SK-N-SH (cell line): Measurements from ENCODE around the gene ZNF267. TPM values are rescaled to one million over a fixed set of nuclear protein-coding genes. Genes with fewer than 3 reads are reported as not detected.

Experiments
- CTCF ChIA-PET: fragments of 300-600, 350-600 bp; formaldehyde crosslinking; extraction: SDS; loops from one replicate; lab custom pipeline; 2021; lab: Yijun Ruan, JAX
- POLR2A ChIA-PET: fragments of 350-600 bp; sonication (Branson Sonifier 250); formaldehyde crosslinking; extraction: SDS; loops from one replicate; lab custom pipeline; 2020; ENCODE audit warnings: antibody characterized with exemption, inconsistent platforms; lab: Yijun Ruan, JAX
- DNase-seq: peaks from one replicate; pipeline ENCODE4 v3.0.0; 2012
- H2AFZ ChIP-seq: fragments of 200-600 bp; sonication (generic); 2 replicates; pipeline ENCODE4 v1.8.1; 2016; ENCODE audit warnings: antibody characterized with exemption, mild to moderate bottlenecking, low read depth
- H3F3A ChIP-seq: fragments of 200-600 bp; sonication (generic); replicated peaks from 2 replicates; pipeline ENCODE3; 2016; ENCODE audit warnings: antibody characterized with exemption, mild to moderate bottlenecking; ENCODE audit not compliant: insufficient read depth
- H3K27ac ChIP-seq, 2 experiments: fragments of 200-500 bp in 1 of 2; fragments of 200-600 bp in 1 of 2; sonication (Bioruptor generic) in 1 of 2; sonication (generic), shearing (Covaris generic) in 1 of 2; 2 replicates each; pipeline versions ENCODE4 v1.5.1 to v1.6.1; 2014 to 2016; ENCODE audit warnings: low read depth in 2 of 2, inconsistent platforms in 1 of 2, low read length in 1 of 2, mild to moderate bottlenecking in 1 of 2, mixed read lengths in 1 of 2
- H3K27me3 ChIP-seq: fragments of 200-600 bp; sonication (generic), shearing (Covaris generic); 2 replicates; pipeline ENCODE4 v1.6.1; 2016; ENCODE audit warnings: mixed run types; ENCODE audit not compliant: insufficient read depth
- H3K36me3 ChIP-seq, 2 experiments: fragments of 200-500 bp in 1 of 2; fragments of 200-600 bp in 1 of 2; sonication (Bioruptor generic) in 1 of 2; sonication (generic) in 1 of 2; replicated peaks in 1 of 2; 2 replicates each; pipeline versions ENCODE3 to v1.5.1; 2014 to 2016; ENCODE audit warnings: low read length in 1 of 2, mild to moderate bottlenecking in 1 of 2; ENCODE audit not compliant: insufficient read depth in 2 of 2, control insufficient read depth in 1 of 2
- H3K4me1 ChIP-seq, 2 experiments: fragments of 200-500 bp in 1 of 2; fragments of 200-600 bp in 1 of 2; sonication (Bioruptor generic) in 1 of 2; sonication (generic), shearing (Covaris generic) in 1 of 2; 2 replicates each; pipeline versions ENCODE4 v1.5.1 to v1.6.1; 2014 to 2016; ENCODE audit warnings: low read depth in 1 of 2, low read length in 1 of 2, mixed run types in 1 of 2; ENCODE audit not compliant: insufficient read depth in 2 of 2, control insufficient read depth in 1 of 2
- H3K4me2 ChIP-seq: fragments of 200-600 bp; sonication (generic), shearing (Covaris generic); 2 replicates; pipeline ENCODE4 v1.6.1; 2017; ENCODE audit warnings: mixed run types
- H3K4me3 ChIP-seq, 2 experiments: fragments of 200-500 bp in 1 of 2; fragments of 200-600 bp in 1 of 2; sonication (Bioruptor generic) in 1 of 2; sonication (generic), shearing (Covaris generic) in 1 of 2; 2 replicates each; pipeline versions ENCODE4 v1.5.1 to v1.8.1; 2014 to 2016; ENCODE audit warnings: low read depth in 2 of 2, inconsistent platforms in 1 of 2, low read length in 1 of 2, mild to moderate bottlenecking in 1 of 2, mixed read lengths in 1 of 2, moderate library complexity in 1 of 2
- H3K79me2 ChIP-seq: fragments of 200-600 bp; sonication (generic); 2 replicates; pipeline ENCODE4 v1.8.1; 2017; ENCODE audit warnings: mild to moderate bottlenecking; ENCODE audit not compliant: insufficient read depth
- H3K9ac ChIP-seq: fragments of 200-600 bp; sonication (generic); 2 replicates; pipeline ENCODE4 v1.6.1; 2017; ENCODE audit warnings: mixed run types
- H3K9me2 ChIP-seq: fragments of 200-600 bp; sonication (generic); 2 replicates; pipeline ENCODE4 v1.6.1; 2017; ENCODE audit warnings: mixed run types
- H3K9me3 ChIP-seq: fragments of 200-600 bp; sonication (generic); 2 replicates; pipeline ENCODE4 v1.6.1; 2017; ENCODE audit warnings: mixed run types, mild to moderate bottlenecking, moderate library complexity
- H4K20me1 ChIP-seq: fragments of 200-600 bp; sonication (generic); 2 replicates; pipeline ENCODE4 v1.6.1; 2017; ENCODE audit warnings: mild to moderate bottlenecking, mixed run types; ENCODE audit not compliant: insufficient read depth
- ELF1 ChIP-seq: IDR thresholded peaks from 2 replicates; pipeline ENCODE4 v1.4.0; 2012
- FOXJ3 ChIP-seq: sonication (generic); formaldehyde crosslinking; IDR thresholded peaks from 2 replicates; pipeline ENCODE4 v1.5.1; 2020; ENCODE audit warnings: mild to moderate bottlenecking, missing genetic modification reagents
- GABPA ChIP-seq: IDR thresholded peaks from 2 replicates; pipeline ENCODE4 v1.4.0; 2012; ENCODE audit warnings: low read depth, mild to moderate bottlenecking
- GATA2 ChIP-seq: sonication (generic); formaldehyde crosslinking; IDR thresholded peaks from 2 replicates; pipeline ENCODE4 v1.5.0; 2020; ENCODE audit warnings: mild to moderate bottlenecking, missing genetic modification reagents
- MEF2A ChIP-seq: IDR thresholded peaks from 2 replicates; pipeline ENCODE4 v1.4.0; 2012; ENCODE audit warnings: low read depth, borderline replicate concordance
- MXI1 ChIP-seq: IDR thresholded peaks from 2 replicates; pipeline ENCODE4 v1.6.1; 2012; ENCODE audit warnings: mild to moderate bottlenecking, low read depth, low read length, improper control_type of control experiment
- NRF1 ChIP-seq: IDR thresholded peaks from 2 replicates; pipeline ENCODE4 v1.6.1; 2012; ENCODE audit warnings: low read depth, mild to moderate bottlenecking, low read length
- RAD21 ChIP-seq: IDR thresholded peaks from 2 replicates; pipeline ENCODE4 v1.6.1; 2012; ENCODE audit warnings: mild to moderate bottlenecking, low read length
- RCOR1 ChIP-seq: fragments of 150-350 bp; IDR thresholded peaks from 2 replicates; pipeline ENCODE4 v1.6.1; 2017; ENCODE audit warnings: antibody characterized with exemption, low read length
- RXRA ChIP-seq: IDR thresholded peaks from 2 replicates; pipeline ENCODE4 v1.4.0; 2012; ENCODE audit warnings: low read depth, mild to moderate bottlenecking, borderline replicate concordance
- TAF1 ChIP-seq: IDR thresholded peaks from 2 replicates; pipeline ENCODE4 v1.6.1; 2012; ENCODE audit warnings: low read depth, mild to moderate bottlenecking, low read length, moderate library complexity, borderline replicate concordance
- TCF12 ChIP-seq: IDR thresholded peaks from 2 replicates; pipeline ENCODE4 v1.4.0; 2012
- YY1 ChIP-seq: IDR thresholded peaks from 2 replicates; pipeline ENCODE4 v1.4.0; 2012; ENCODE audit warnings: low read depth, mild to moderate bottlenecking
- WGBS: methylation state at CpG from one replicate; pipeline ENCODE4 v1.1.6; 2017; ENCODE audit warnings: low lambda C conversion rate; 5-methylcytosine and 5-hydroxymethylcytosine counted together
- polyA plus RNA-seq, 3 experiments: library from polyadenylated mRNA; depleted of rRNA; stranded (reverse); fragments of >200 nt; gene quantifications; 2 replicates each; pipeline ENCODE4 v1.2.3, GENCODE V29; 2012

Gene ZNF267
- polyA plus RNA-seq, 1 of the 3 experiments (the other 2 are of a cell fraction), result 1.7 TPM

GRCh38 chr16:31877876-31878642 lies 4.5 kb downstream of the ZNF267 start:
- 96% methylated on average over 8 of the region's 9 CpGs for WGBS
- Histone ChIP-seq H3K79me2 (peaks cover 90% of the 10 kb centered on the region), H2AFZ (no peak overlapping the region), H3K27me3 (no peaks in the 10 kb centered on the region), H4K20me1 (peaks cover 9% of the 10 kb centered on the region; the same call in 1 of the 2 replicates), H3K4me1 (peaks cover 15 to 30% of the 10 kb centered on the region in 2 experiments; a peak in 3 of 4 replicates), H3K9me2 (no peaks in the 10 kb centered on the region), H3K4me2 (peak overlapping the region; percentile 40), H3F3A (peaks cover 14% of the 10 kb centered on the region), H3K9ac (peak overlapping the region; percentile 43; the same call in 1 of the 2 replicates)
- CTCF ChIA-PET, result interaction anchor here (2.0 to 13.6 kb wide), 2 partner anchors 10 to 22 kb away, joined by 13 to 144 read pairs; no protein-coding TSS in a partner anchor
- TF ChIP-seq MEF2A (0 out of 2 replicates have a peak, but pooled peaks have one; percentile 1), YY1 (no peak)
- TF ChIP-seq, all 33 proteins: peak for 1
- H3K27ac ChIP-seq, result peak overlapping the region in 1 of 2 experiments; percentile 72; a peak in 2 of 4 replicates
- no peaks in the 10 kb centered on the region for H3K9me3 ChIP-seq
- POLR2A ChIA-PET, result no interaction called here
- no peak for DNase-seq
- no peak overlapping the region; a peak in 1 of 4 replicates for H3K4me3 ChIP-seq
- peaks cover 8 to 27% of the 10 kb centered on the region in 2 experiments for H3K36me3 ChIP-seq

GRCh38 chr16:31879937-31880321 lies 6.3 kb downstream of the ZNF267 start:
- no peak for DNase-seq
- Histone ChIP-seq H3K4me3 (no peak overlapping the region), H3K79me2 (peaks cover 96% of the 10 kb centered on the region), H3K27ac (no peak overlapping the region), H2AFZ (no peak overlapping the region), H3K4me2 (no peak overlapping the region), H3K9me2 (no peaks in the 10 kb centered on the region), H3F3A (peaks cover 14% of the 10 kb centered on the region), H3K27me3 (no peaks in the 10 kb centered on the region), H3K4me1 (peaks cover 6 to 30% of the 10 kb centered on the region in 2 experiments; a peak in 3 of 4 replicates), H3K36me3 (peaks cover 20 to 40% of the 10 kb centered on the region in 2 experiments), H4K20me1 (peaks cover 14% of the 10 kb centered on the region; the same call in 1 of the 2 replicates), H3K9me3 (no peaks in the 10 kb centered on the region), H3K9ac (no peak overlapping the region)
- ChIA-PET CTCF (interaction anchor here (0.8 to 1.3 kb wide), 2 partner anchors 12 to 20 kb away, joined by 3 to 4 read pairs; no protein-coding TSS in a partner anchor), POLR2A (no interaction called here)
- WGBS, result 88% methylated on average over 1 of the region's 1 CpG
- no peak for TF ChIP-seq TAF1
- TF ChIP-seq RCOR1, result no peak
- TF ChIP-seq TCF12, result no peak
- no peak for TF ChIP-seq GABPA
- no peak for TF ChIP-seq NRF1
- no peak for TF ChIP-seq RXRA
- no peak for TF ChIP-seq RAD21
- no peak for TF ChIP-seq GATA2
- TF ChIP-seq MXI1, result no peak
- TF ChIP-seq FOXJ3 (CRISPR knock-in tag), result no peak
- TF ChIP-seq ELF1, result no peak
- TF ChIP-seq, all 33 proteins: peak for 0
